GM12878 (cell line): ENCODE measurements around the gene EXD3. TPM values are rescaled to one million over a fixed set of nuclear protein-coding genes. Genes with fewer than 3 reads are reported as not detected.

Experiments
- ATAC-seq: fragments of 200-7000 bp; cut with Tn5 transposase; 3 replicates; pipeline ENCODE4 v1.9.1; 2020; ENCODE audit warnings: mild to moderate bottlenecking, moderate library complexity
- BruUV-seq: library from RNA; stranded (reverse); fragments of 400-500 nt; replicated peaks from 2 replicates; lab custom pipeline; 2021; lab: Mats Ljungman, UMichigan
- CTCF ChIA-PET: fragments of 300-600 bp; sonication (Branson Sonifier 250); formaldehyde crosslinking; extraction: SDS; loops from one replicate; lab custom pipeline; 2021; ENCODE audit warnings: inconsistent platforms; lab: Yijun Ruan, JAX
- POLR2A ChIA-PET: fragments of 350-600 bp; formaldehyde crosslinking; extraction: SDS; loops from one replicate; lab custom pipeline; 2021; ENCODE audit warnings: inconsistent platforms; lab: Charles Lee
- RAD21 ChIA-PET: fragments of 300-600 bp; sonication (Branson Sonifier 250); formaldehyde crosslinking; loops from one replicate; lab custom pipeline; 2023; ENCODE audit warnings: antibody characterized with exemption; ENCODE audit not compliant: unreplicated experiment; lab: Charles Lee
- SMC1A ChIA-PET: fragments of 300-600 bp; sonication (Branson Sonifier 250); formaldehyde crosslinking; loops from one replicate; lab custom pipeline; 2023; ENCODE audit not compliant: unreplicated experiment, uncharacterized antibody; lab: Charles Lee
- DNase-seq: peaks from one replicate; pipeline ENCODE4 v3.0.0-alpha.2; 2011; ENCODE audit warnings: low read depth, low spot score
- FAIRE-seq: peaks from 3 replicates; lab custom pipeline; 2011; peaks lifted over from hg19 to GRCh38; lab: Jason Lieb, UNC
- H2AFZ ChIP-seq: 2 replicates; pipeline ENCODE4 v1.6.0; 2011; ENCODE audit warnings: low read depth, low read length, control low read depth; ENCODE audit not compliant: control insufficient read depth
- H3K27ac ChIP-seq: 2 replicates; pipeline ENCODE4 v1.5.1; 2011; ENCODE audit warnings: control low read depth; ENCODE audit not compliant: control insufficient read depth, insufficient read depth
- H3K27me3 ChIP-seq, 2 experiments: replicated peaks in 1 of 2; 2 replicates each; pipeline versions ENCODE4 v1.6.0 to v1.6.1; 2011; ENCODE audit warnings: low read length in 1 of 2; ENCODE audit not compliant: control insufficient read depth in 2 of 2, insufficient read depth in 2 of 2
- H3K36me3 ChIP-seq, 2 experiments: 2 replicates each; pipeline ENCODE4 v1.5.1; 2011; ENCODE audit warnings: low read length in 1 of 2; ENCODE audit not compliant: control insufficient read depth in 2 of 2, insufficient read depth in 2 of 2
- H3K4me1 ChIP-seq: 2 replicates; pipeline ENCODE4 v1.6.1; 2011; ENCODE audit warnings: mild to moderate bottlenecking, low read length, moderate library complexity, mixed read lengths; ENCODE audit not compliant: control insufficient read depth, insufficient read depth
- H3K4me2 ChIP-seq: 2 replicates; pipeline ENCODE4 v1.6.0; 2011; ENCODE audit warnings: control low read depth; ENCODE audit not compliant: control insufficient read depth, insufficient read depth
- H3K4me3 ChIP-seq: fragments of 200-600 bp; sonication (generic); 2 replicates; pipeline ENCODE4 v1.5.1; 2016
- H3K79me2 ChIP-seq: 2 replicates; pipeline ENCODE4 v1.6.0; 2011; ENCODE audit warnings: low read length; ENCODE audit not compliant: control insufficient read depth, insufficient read depth
- H3K9ac ChIP-seq: 2 replicates; pipeline ENCODE4 v1.8.0; 2011; ENCODE audit warnings: low read length, control low read depth, mixed read lengths; ENCODE audit not compliant: control insufficient read depth, insufficient read depth
- H3K9me3 ChIP-seq: replicated peaks from 3 replicates; pipeline ENCODE4 v1.5.1; 2011; ENCODE audit warnings: mild to moderate bottlenecking, low read length; ENCODE audit not compliant: control insufficient read depth, insufficient read depth
- H4K20me1 ChIP-seq: 2 replicates; pipeline ENCODE4 v1.6.0; 2011; ENCODE audit not compliant: control insufficient read depth, insufficient read depth
- IRF4 ChIP-seq: IDR thresholded peaks from 2 replicates; pipeline ENCODE4 v1.6.1; 2011; ENCODE audit warnings: low read depth, low read length
- MTA2 ChIP-seq: fragments of 450-650 bp; IDR thresholded peaks from 2 replicates; pipeline ENCODE4 v1.6.1; 2016; ENCODE audit warnings: low read depth, mild to moderate bottlenecking, moderate library complexity
- NFYA ChIP-seq: IDR thresholded peaks from 2 replicates; pipeline ENCODE4 v1.6.1; 2011; ENCODE audit warnings: low read depth, mild to moderate bottlenecking, low read length, improper control_type of control experiment, borderline replicate concordance
- POU2F2 ChIP-seq: IDR thresholded peaks from 3 replicates; pipeline ENCODE4 v1.6.1; 2011; ENCODE audit warnings: low read depth, mild to moderate bottlenecking, low read length, borderline replicate concordance
- WRNIP1 ChIP-seq: IDR thresholded peaks from 2 replicates; pipeline ENCODE4 v1.6.1; 2011; ENCODE audit warnings: low read depth, low read length, improper control_type of control experiment, borderline replicate concordance
- WGBS: methylation state at CpG from one replicate; pipeline ENCODE4 v1.1.6; 2016; ENCODE audit warnings: low lambda C conversion rate; ENCODE audit not compliant: insufficient replicate concordance, insufficient coverage; ENCODE audit errors: missing lambda C conversion rate; 5-methylcytosine and 5-hydroxymethylcytosine counted together
- in situ Hi-C: fragments of 300-500 bp; cut with MboI; formaldehyde crosslinking; loops from 9 replicates; pipeline ENCODE4 v1.14.3; 2018; ENCODE audit warnings: mixed read lengths
- intact Hi-C: fragments of 100-400 bp; cut with micrococcal nuclease; formaldehyde crosslinking; loops from one replicate; pipeline ENCODE4 v1.14.2; 2022; ENCODE audit not compliant: unreplicated experiment
- polyA plus RNA-seq, 11 experiments: library from polyadenylated mRNA; depleted of rRNA in 4 of 11; unstranded in 6 of 11; stranded (reverse) in 5 of 11; fragments of >200 nt; fragmentation: Nextera tagmentation in 4 of 11; fragmentation: Illumina TruSeq in 1 of 11; extraction: Ambion mirVana in 4 of 11; extraction: Trizol in 1 of 11; gene quantifications; 1 replicate in 1 of 11; 2 replicates in 10 of 11; pipeline versions ENCODE4 v1.2.1 to v1.2.3, GENCODE V29; 2011 to 2016; ENCODE audit warnings: inconsistent platforms in 2 of 11, missing spikeins in 2 of 11, low read depth in 1 of 11
- total RNA-seq, 4 experiments: library from RNA; depleted of rRNA in 3 of 4; stranded (reverse); fragments of >200 nt in 3 of 4; fragmentation: Illumina TruSeq in 1 of 4; extraction: Trizol in 1 of 4; gene quantifications; 2 replicates each; pipeline versions ENCODE4 v1.2.1 to v1.2.3, GENCODE V29; 2013 to 2021
- TF ChIP-seq, protein P1 (sequence below): fragments of 450-650 bp; IDR thresholded peaks from 2 replicates; pipeline ENCODE4 v1.6.1; 2017; ENCODE audit warnings: mild to moderate bottlenecking
- TF ChIP-seq, protein P2 (sequence below): fragments of 450-650 bp; formaldehyde crosslinking; IDR thresholded peaks from 2 replicates; pipeline ENCODE4 v1.4.0; 2022; ENCODE audit warnings: mild to moderate bottlenecking, moderate library complexity

EXD3 gene
- total and polyA plus RNA-seq, 10 of the 15 experiments (the other 5 are each of a cell fraction or from before 2014, with no cell fraction given) = 0.21 to 7.1 (median 3.6) TPM

DNA sequence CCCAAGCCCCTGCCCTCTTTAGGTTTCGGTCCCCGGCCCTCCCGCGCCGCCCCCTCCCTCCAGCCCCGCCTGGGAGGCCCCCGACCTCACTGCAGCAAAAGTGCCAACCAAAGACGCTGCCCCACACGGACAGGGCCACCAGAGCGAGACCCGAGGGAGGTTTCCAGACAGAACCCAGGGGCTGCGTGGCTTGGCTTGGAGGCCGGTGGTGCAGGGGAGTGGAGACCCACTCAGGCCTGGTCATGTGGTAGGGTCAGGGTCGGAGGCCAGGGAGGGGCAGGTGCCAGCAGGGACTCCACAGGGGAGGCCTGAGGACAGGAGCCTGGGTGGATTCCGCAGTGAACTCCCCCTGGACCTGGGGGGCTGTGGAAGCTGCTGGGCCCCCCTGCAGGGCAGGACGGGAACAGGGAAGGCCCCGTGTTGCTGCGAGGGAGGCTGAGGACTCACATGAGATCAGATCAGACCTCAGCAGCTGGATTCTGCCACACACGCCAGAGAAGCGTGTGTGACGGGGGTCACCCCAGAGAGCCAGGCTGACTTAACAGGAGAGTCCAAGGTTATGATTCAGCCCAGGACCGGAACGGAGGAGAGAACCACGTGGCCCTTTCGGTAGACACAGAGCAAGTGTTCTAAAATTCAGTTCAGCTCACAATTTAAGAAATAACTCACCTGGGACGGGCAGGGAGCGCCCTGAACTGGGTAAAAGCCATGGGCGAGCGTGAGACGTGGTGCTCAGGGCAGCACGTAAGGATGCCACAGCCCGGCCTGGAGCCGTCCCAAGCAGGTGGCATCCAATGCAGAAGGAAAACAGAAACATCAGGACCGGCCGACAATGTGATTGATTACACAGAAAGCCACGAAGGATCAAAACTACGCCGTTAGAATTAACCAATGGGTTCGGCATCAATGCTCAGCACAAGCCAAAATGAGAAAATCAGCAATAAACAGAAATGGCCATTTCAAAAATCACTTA lies 38.9 kb downstream of the EXD3 start:
- no peak overlapping the region for H3K27ac ChIP-seq
- ChIA-PET POLR2A (interaction anchor here (0.6 kb wide), 1 partner anchor 13 kb away, joined by 4 read pairs; no protein-coding TSS in a partner anchor), RAD21 (no interaction called here), CTCF (no interaction called here), SMC1A (no interaction called here)
- no peaks in the 10 kb centered on the region for H4K20me1 ChIP-seq
- H3K9me3 ChIP-seq = no peaks in the 10 kb centered on the region; the same call in 2 of the 3 replicates
- no peaks in the 10 kb centered on the region for H3K79me2 ChIP-seq
- no peak overlapping the region for H2AFZ ChIP-seq
- in situ Hi-C loops = no loop called here
- intact Hi-C loops = no loop called here
- no peak overlapping the region for H3K4me2 ChIP-seq
- DNase-seq (no peak), FAIRE-seq (no peak), ATAC-seq (no peak)
- TF ChIP-seq, protein P1, sequence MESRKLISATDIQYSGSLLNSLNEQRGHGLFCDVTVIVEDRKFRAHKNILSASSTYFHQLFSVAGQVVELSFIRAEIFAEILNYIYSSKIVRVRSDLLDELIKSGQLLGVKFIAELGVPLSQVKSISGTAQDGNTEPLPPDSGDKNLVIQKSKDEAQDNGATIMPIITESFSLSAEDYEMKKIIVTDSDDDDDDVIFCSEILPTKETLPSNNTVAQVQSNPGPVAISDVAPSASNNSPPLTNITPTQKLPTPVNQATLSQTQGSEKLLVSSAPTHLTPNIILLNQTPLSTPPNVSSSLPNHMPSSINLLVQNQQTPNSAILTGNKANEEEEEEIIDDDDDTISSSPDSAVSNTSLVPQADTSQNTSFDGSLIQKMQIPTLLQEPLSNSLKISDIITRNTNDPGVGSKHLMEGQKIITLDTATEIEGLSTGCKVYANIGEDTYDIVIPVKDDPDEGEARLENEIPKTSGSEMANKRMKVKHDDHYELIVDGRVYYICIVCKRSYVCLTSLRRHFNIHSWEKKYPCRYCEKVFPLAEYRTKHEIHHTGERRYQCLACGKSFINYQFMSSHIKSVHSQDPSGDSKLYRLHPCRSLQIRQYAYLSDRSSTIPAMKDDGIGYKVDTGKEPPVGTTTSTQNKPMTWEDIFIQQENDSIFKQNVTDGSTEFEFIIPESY = no peak
- TF ChIP-seq IRF4 = no peak
- TF ChIP-seq POU2F2 = no peak
- no peak for TF ChIP-seq WRNIP1
- TF ChIP-seq, protein P2, sequence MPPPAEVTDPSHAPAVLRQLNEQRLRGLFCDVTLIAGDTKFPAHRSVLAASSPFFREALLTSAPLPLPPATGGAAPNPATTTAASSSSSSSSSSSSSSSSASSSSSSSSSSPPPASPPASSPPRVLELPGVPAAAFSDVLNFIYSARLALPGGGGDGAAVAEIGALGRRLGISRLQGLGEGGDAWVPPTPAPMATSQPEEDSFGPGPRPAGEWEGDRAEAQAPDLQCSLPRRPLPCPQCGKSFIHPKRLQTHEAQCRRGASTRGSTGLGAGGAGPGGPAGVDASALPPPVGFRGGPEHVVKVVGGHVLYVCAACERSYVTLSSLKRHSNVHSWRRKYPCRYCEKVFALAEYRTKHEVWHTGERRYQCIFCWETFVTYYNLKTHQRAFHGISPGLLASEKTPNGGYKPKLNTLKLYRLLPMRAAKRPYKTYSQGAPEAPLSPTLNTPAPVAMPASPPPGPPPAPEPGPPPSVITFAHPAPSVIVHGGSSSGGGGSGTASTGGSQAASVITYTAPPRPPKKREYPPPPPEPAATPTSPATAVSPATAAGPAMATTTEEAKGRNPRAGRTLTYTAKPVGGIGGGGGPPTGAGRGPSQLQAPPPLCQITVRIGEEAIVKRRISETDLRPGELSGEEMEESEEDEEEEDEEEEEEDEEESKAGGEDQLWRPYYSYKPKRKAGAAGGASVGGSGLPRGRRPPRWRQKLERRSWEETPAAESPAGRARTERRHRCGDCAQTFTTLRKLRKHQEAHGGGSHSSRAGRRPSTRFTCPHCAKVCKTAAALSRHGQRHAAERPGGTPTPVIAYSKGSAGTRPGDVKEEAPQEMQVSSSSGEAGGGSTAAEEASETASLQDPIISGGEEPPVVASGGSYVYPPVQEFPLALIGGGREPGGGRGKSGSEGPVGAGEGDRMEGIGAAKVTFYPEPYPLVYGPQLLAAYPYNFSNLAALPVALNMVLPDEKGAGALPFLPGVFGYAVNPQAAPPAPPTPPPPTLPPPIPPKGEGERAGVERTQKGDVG (CRISPR knock-in tag) = no peak
- TF ChIP-seq MTA2 = no peak
- TF ChIP-seq NFYA = no peak
- no peaks in the 10 kb centered on the region for H3K36me3 ChIP-seq
- H3K27me3 ChIP-seq = no peaks in the 10 kb centered on the region
- 78% methylated on average over 31 of the region's 39 CpGs for WGBS
- no peak overlapping the region for H3K9ac ChIP-seq
- H3K4me1 ChIP-seq = no peaks in the 10 kb centered on the region
- no TSS peak for BruUV-seq
- no peak overlapping the region for H3K4me3 ChIP-seq
